GM12865 (cell line): Measurements from ENCODE around the gene YPEL5.

Experiments used
- DNase-seq: peaks from one replicate; pipeline ENCODE4 v3.0.0; 2010; ENCODE audit warnings: low read depth
- H3K4me3 ChIP-seq: 2 replicates; pipeline ENCODE4 v1.5.1; 2011; ENCODE audit warnings: mild to moderate bottlenecking, low read depth, low read length, control low read depth
- CTCF ChIP-seq: IDR thresholded peaks from 2 replicates; pipeline ENCODE4 v1.5.1; 2011; ENCODE audit warnings: low read length, control low read depth, low read depth, inconsistent platforms; ENCODE audit not compliant: insufficient read depth; ENCODE audit errors: missing control alignments

Gene YPEL5

DNA sequence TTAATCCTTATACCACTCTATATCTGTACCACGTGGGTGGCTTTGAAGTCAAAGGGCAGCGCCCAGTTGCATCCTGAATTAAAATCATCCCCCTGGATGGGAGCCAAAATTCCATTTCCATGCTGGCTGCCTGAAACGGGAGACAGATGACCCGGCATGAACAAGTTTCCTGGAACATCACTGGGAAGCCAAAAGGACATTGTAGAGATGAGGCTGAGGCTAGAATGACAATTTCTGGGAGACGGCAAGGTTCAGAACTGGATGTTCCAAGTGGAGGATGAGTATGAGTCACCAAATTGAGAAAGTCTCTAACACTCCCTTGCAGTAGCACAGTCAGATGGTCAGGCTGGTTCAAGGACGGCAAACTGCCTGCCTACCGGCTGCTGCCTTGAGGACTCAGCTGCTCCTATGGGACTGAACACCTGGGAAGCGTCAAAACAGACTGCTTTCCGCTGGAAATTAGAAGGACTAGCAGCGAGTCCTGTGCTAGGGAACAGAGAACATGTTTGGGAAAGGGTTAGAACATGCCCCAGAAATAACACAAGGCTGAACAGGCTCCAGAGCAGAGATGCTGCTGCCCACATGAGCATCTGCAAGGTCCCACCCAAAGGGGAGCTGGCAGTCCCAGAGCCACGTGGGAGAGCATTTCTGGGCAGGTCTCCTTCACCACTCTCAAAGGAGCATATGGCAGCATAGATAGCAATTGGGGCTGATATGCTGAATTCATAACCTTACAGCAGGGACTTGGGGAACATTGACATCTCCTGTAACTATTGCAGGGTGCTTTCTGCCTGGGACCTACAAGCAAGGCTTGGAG is 32.0 kb downstream of the YPEL5 start:
- no peak for DNase-seq
- H3K4me3 ChIP-seq: no peak overlapping the region
- TF ChIP-seq CTCF: no peak

DNA sequence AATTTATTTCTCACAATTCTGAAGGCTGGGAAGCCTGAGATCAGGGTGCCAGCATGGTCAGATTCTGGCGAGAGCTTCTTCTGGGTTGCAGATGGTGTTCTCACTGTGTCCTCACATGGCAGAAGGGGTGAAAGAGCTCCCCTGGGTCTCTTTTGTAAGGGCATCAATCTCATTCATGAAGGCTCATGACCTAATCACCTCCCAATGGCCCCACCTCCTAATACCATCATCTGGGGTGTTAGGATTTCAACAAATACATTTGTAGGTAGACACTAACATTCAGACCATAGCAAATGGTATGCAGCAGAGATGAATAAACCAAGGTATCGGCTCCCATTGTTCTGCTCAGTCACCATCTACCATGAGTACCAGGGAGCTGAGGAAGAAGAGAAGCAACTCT is 32.7 kb downstream of the YPEL5 start:
- no peak overlapping the region for H3K4me3 ChIP-seq
- DNase-seq: no peak
- no peak for TF ChIP-seq CTCF

- DNase-seq: no peak
- H3K4me3 ChIP-seq: no peak overlapping the region
- no peak for TF ChIP-seq CTCF
Measured at GRCh38 chr2:30180226-30180625, 33.4 kb downstream of the YPEL5 start.

DNA sequence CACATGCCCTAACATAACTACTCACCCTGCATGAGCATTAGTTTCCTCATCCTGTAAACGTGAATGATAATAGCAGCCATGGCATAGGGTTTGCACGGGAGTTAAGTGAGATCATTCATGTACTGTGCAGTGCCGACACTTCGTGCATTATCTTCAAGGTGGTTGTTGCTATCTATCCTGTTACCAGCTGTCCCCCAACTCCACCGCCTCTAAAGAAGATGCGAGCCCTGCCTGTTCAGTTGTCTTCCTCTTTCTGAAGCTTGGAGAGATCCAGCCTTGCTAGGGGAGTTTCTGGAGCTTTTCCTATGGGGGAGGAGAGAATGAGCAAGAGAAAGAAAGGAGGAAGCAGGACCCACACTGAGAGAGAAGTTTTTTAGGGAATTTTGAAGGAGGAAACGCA is 34.4 kb downstream of the YPEL5 start:
- no peak overlapping the region for H3K4me3 ChIP-seq
- TF ChIP-seq CTCF: no peak
- no peak for DNase-seq

- H3K4me3 ChIP-seq: no peak overlapping the region
- no peak for DNase-seq
- no peak for TF ChIP-seq CTCF
Measured at GRCh38 chr2:30184035-30184434, 37.2 kb downstream of the YPEL5 start.

- no peak for DNase-seq
- no peak overlapping the region for H3K4me3 ChIP-seq
- no peak for TF ChIP-seq CTCF
Measured at GRCh38 chr2:30185178-30185577, 38.4 kb downstream of the YPEL5 start.

DNA sequence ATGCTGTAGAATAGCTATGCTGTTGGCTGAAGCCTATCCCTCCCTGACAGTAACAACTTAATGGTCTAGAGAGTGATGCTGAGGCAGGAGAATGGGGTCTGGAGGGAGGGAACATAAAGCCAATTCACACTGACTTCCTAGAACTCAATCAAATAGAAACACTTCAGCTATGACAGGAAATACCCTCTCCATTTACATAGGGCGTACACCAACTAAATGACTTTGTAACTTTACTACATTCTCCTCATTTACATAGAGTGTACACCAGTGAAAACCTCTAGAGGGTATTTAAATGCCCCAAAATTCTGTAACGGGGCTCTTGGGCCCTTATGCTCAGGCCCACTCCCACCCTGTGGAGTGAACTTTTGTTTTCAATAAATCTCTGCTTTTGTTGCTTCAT is 41.5 kb downstream of the YPEL5 start:
- no peak overlapping the region for H3K4me3 ChIP-seq
- DNase-seq: no peak
- TF ChIP-seq CTCF: no peak
